H1 (cell line): Measurements from ENCODE around the gene GAK. TPM values are rescaled to one million over a fixed set of nuclear protein-coding genes. Genes with fewer than 3 reads are reported as not detected.

Experiments
- CTCF ChIA-PET: fragments of 300-600 bp; sonication (Branson Sonifier 250); formaldehyde crosslinking; loops from one replicate; lab custom pipeline; 2021; ENCODE audit not compliant: partially characterized antibody; lab: Charles Lee
- POLR2A ChIA-PET: fragments of 300-600 bp; sonication (Branson Sonifier 250); formaldehyde crosslinking; loops from one replicate; lab custom pipeline; 2021; ENCODE audit warnings: inconsistent platforms; ENCODE audit not compliant: partially characterized antibody; lab: Charles Lee
- DNase-seq, 2 experiments: peaks; one replicate each; pipeline versions ENCODE4 v3.0.0 to v3.0.0-alpha.2; 2010 to 2022; ENCODE audit warnings: low spot score in 2 of 2, low read depth in 1 of 2, mixed read lengths in 1 of 2
- FAIRE-seq: peaks from 2 replicates; lab custom pipeline; 2011; peaks lifted over from hg19 to GRCh38; lab: Jason Lieb, UNC
- H2AFZ ChIP-seq: 2 replicates; pipeline ENCODE4 v1.8.1; 2012; ENCODE audit warnings: low read length, inconsistent platforms
- H2AK5ac ChIP-seq: 2 replicates; pipeline ENCODE4 v1.6.1; 2013; ENCODE audit warnings: low read depth, low read length
- H2BK120ac ChIP-seq: replicated peaks from 2 replicates; pipeline ENCODE3; 2013; ENCODE audit warnings: low read depth, low read length, inconsistent platforms
- H2BK12ac ChIP-seq: 2 replicates; pipeline ENCODE4 v1.6.1; 2013; ENCODE audit warnings: low read depth, low read length
- H2BK15ac ChIP-seq: 2 replicates; pipeline ENCODE4 v1.6.1; 2013; ENCODE audit warnings: low read length
- H2BK20ac ChIP-seq: 2 replicates; pipeline ENCODE4 v1.6.1; 2013; ENCODE audit warnings: low read length
- H2BK5ac ChIP-seq: 2 replicates; pipeline ENCODE4 v1.6.1; 2013; ENCODE audit warnings: low read depth, low read length
- H3K14ac ChIP-seq: 2 replicates; pipeline ENCODE4 v1.6.1; 2013; ENCODE audit warnings: inconsistent platforms; ENCODE audit not compliant: insufficient read length
- H3K18ac ChIP-seq: 2 replicates; pipeline ENCODE4 v1.6.1; 2013; ENCODE audit warnings: low read length; ENCODE audit errors: extremely low read depth
- H3K23ac ChIP-seq: 2 replicates; pipeline ENCODE4 v1.6.1; 2013; ENCODE audit warnings: inconsistent platforms; ENCODE audit not compliant: insufficient read length
- H3K23me2 ChIP-seq: 2 replicates; pipeline ENCODE4 v1.6.1; 2013; ENCODE audit warnings: low read depth, low read length
- H3K27ac ChIP-seq: 2 replicates; pipeline ENCODE4 v1.6.1; 2011; ENCODE audit warnings: low read depth, low read length, inconsistent platforms
- H3K27me3 ChIP-seq, 4 experiments: replicated peaks in 1 of 4; 1 replicate in 1 of 4; 2 replicates in 3 of 4; pipeline versions ENCODE4 v1.6.1 to v1.8.1; 2011 to 2013; ENCODE audit warnings: low read length in 3 of 4, mild to moderate bottlenecking in 3 of 4, inconsistent platforms in 2 of 4, mixed read lengths in 2 of 4, moderate library complexity in 1 of 4; ENCODE audit not compliant: control insufficient read depth in 3 of 4, insufficient read depth in 3 of 4; ENCODE audit errors: extremely low read depth in 1 of 4
- H3K36me3 ChIP-seq, 4 experiments: 2 replicates each; pipeline versions ENCODE4 v1.6.1 to v1.8.1; 2011 to 2013; ENCODE audit warnings: mild to moderate bottlenecking in 4 of 4, low read length in 3 of 4, moderate library complexity in 2 of 4, control low read depth in 1 of 4, inconsistent platforms in 1 of 4; ENCODE audit not compliant: insufficient read depth in 4 of 4, control insufficient read depth in 2 of 4
- H3K4ac ChIP-seq: replicated peaks from 2 replicates; pipeline ENCODE3; 2013; ENCODE audit warnings: low read length, low read depth, mixed read lengths, inconsistent platforms; ENCODE audit not compliant: insufficient read length
- H3K4me1 ChIP-seq, 4 experiments: replicated peaks in 1 of 4; 1 replicate in 1 of 4; 2 replicates in 3 of 4; pipeline versions ENCODE4 v1.6.1 to v1.8.1; 2011 to 2013; ENCODE audit warnings: low read length in 3 of 4, inconsistent platforms in 2 of 4, mixed read lengths in 1 of 4; ENCODE audit not compliant: insufficient read depth in 4 of 4, control insufficient read depth in 3 of 4
- H3K4me2 ChIP-seq, 2 experiments: 2 replicates each; pipeline versions ENCODE4 v1.6.1 to v1.8.1; 2011 to 2013; ENCODE audit warnings: low read depth in 2 of 2, low read length in 2 of 2, control low read depth in 1 of 2, inconsistent platforms in 1 of 2, mild to moderate bottlenecking in 1 of 2; ENCODE audit not compliant: insufficient read depth in 1 of 2
- H3K4me3 ChIP-seq, 4 experiments: fragments of 200-600, 300-600 bp in 1 of 4; sonication (generic), shearing (Covaris generic), sonication (Bioruptor Twin) in 1 of 4; 2 replicates each; pipeline versions ENCODE4 v1.5.1 to v1.8.1; 2011 to 2016; ENCODE audit warnings: low read length in 4 of 4, low read depth in 3 of 4, control low read depth in 2 of 4, inconsistent platforms in 2 of 4, mild to moderate bottlenecking in 2 of 4, mixed read lengths in 1 of 4, moderate library complexity in 1 of 4; ENCODE audit not compliant: insufficient read depth in 2 of 4; ENCODE audit errors: extremely low read depth in 1 of 4
- H3K56ac ChIP-seq: replicated peaks from 2 replicates; pipeline ENCODE3; 2013; ENCODE audit warnings: low read depth, mild to moderate bottlenecking, mixed read lengths, low read length, inconsistent platforms; ENCODE audit not compliant: insufficient read length
- H3K79me1 ChIP-seq: 2 replicates; pipeline ENCODE4 v1.6.1; 2013; ENCODE audit warnings: low read depth, low read length, control low read depth
- H3K79me2 ChIP-seq, 2 experiments: 2 replicates each; pipeline versions ENCODE4 v1.6.1 to v1.8.1; 2012 to 2013; ENCODE audit warnings: low read length in 2 of 2, mild to moderate bottlenecking in 2 of 2, inconsistent platforms in 1 of 2; ENCODE audit not compliant: insufficient read depth in 2 of 2, control insufficient read depth in 1 of 2
- H3K9ac ChIP-seq, 4 experiments: replicated peaks in 1 of 4; 1 replicate in 1 of 4; 2 replicates in 3 of 4; pipeline versions ENCODE4 v1.6.1 to v1.8.1; 2011 to 2013; ENCODE audit warnings: low read depth in 3 of 4, low read length in 3 of 4, control low read depth in 2 of 4, mild to moderate bottlenecking in 2 of 4, moderate library complexity in 2 of 4, inconsistent platforms in 1 of 4; ENCODE audit errors: extremely low read depth in 1 of 4
- H3K9me3 ChIP-seq, 2 experiments: 2 replicates each; pipeline versions ENCODE4 v1.6.1 to v1.8.1; 2012 to 2013; ENCODE audit warnings: mild to moderate bottlenecking in 2 of 2, moderate library complexity in 2 of 2, control low read depth in 1 of 2, inconsistent platforms in 1 of 2, low read depth in 1 of 2, low read length in 1 of 2, mixed read lengths in 1 of 2; ENCODE audit not compliant: insufficient read depth in 2 of 2
- H4K20me1 ChIP-seq, 2 experiments: replicated peaks in 1 of 2; 2 replicates each; pipeline versions ENCODE3 to v1.8.1; 2011 to 2013; ENCODE audit warnings: inconsistent platforms in 2 of 2, low read length in 2 of 2, mild to moderate bottlenecking in 1 of 2; ENCODE audit not compliant: insufficient read depth in 2 of 2, control insufficient read depth in 1 of 2
- H4K5ac ChIP-seq: 2 replicates; pipeline ENCODE4 v1.6.1; 2013; ENCODE audit warnings: low read length, low read depth, mixed read lengths, inconsistent platforms; ENCODE audit not compliant: insufficient read length
- H4K8ac ChIP-seq: 2 replicates; pipeline ENCODE4 v1.8.0; 2013; ENCODE audit warnings: mild to moderate bottlenecking, moderate library complexity, low read length, inconsistent platforms; ENCODE audit not compliant: insufficient read depth; ENCODE audit errors: extremely low read depth
- H4K91ac ChIP-seq: replicated peaks from 2 replicates; pipeline ENCODE3; 2013; ENCODE audit warnings: low read length, mixed read lengths, inconsistent platforms; ENCODE audit not compliant: insufficient read length
- CBX5 ChIP-seq: fragments of 300-800, 300-1000 bp; sonication (generic); IDR thresholded peaks from 2 replicates; pipeline ENCODE4 v1.7.1; 2016; ENCODE audit warnings: antibody characterized with exemption, low read length, low read depth
- GTF2F1 ChIP-seq: IDR thresholded peaks from 2 replicates; pipeline ENCODE4 v1.6.1; 2012; ENCODE audit warnings: low read depth, low read length, improper control_type of control experiment, borderline replicate concordance
- HDAC6 ChIP-seq: IDR thresholded peaks from one replicate; pipeline ENCODE4 v1.7.1; 2012; ENCODE audit warnings: low read depth, mild to moderate bottlenecking, inconsistent platforms, low read length, moderate library complexity
- WGBS, 2 experiments: shearing (Covaris generic) in 1 of 2; methylation state at CpG; one replicate each; pipeline versions ENCODE4 v1.1.6 to v1.1.7; 2013 to 2015; ENCODE audit warnings: low lambda C conversion rate in 2 of 2, mixed read lengths in 2 of 2, inconsistent platforms in 1 of 2, low coverage in 1 of 2, missing lambda C conversion rate in 1 of 2; ENCODE audit not compliant: insufficient replicate concordance in 2 of 2, insufficient coverage in 1 of 2, insufficient read length in 1 of 2; ENCODE audit errors: extremely low coverage in 1 of 2, missing lambda C conversion rate in 1 of 2; 5-methylcytosine and 5-hydroxymethylcytosine counted together
- polyA plus RNA-seq, 7 experiments: library from polyadenylated mRNA; depleted of rRNA in 3 of 7; stranded (reverse) in 5 of 7; unstranded in 2 of 7; fragments of >200 nt in 5 of 7; fragments of 200-250 nt in 2 of 7; gene quantifications; 1 replicate in 5 of 7; 2 replicates in 1 of 7; 4 replicates in 1 of 7; pipeline versions ENCODE4 v1.2.1 to v1.2.3, GENCODE V29; 2011 to 2013; ENCODE audit warnings: missing spikeins in 2 of 7, mixed read lengths in 2 of 7
- total RNA-seq: library from RNA; stranded (reverse); fragmentation: NEBNext Ultra II Directional; extraction: Animal tissue kit (Norgen Biotek cat#: 25700); gene quantifications from 2 replicates; pipeline ENCODE4 v1.2.1, GENCODE V29; 2021

Gene GAK
- total and polyA plus RNA-seq, 2 of the 8 experiments (the other 6 are each of a cell fraction or from before 2014, with no cell fraction given), result 31.5 to 70.8 TPM

GRCh38 chr4:866068-866760 is 65.9 kb downstream of the GAK start:
- peaks cover 0 to 8% of the 10 kb centered on the region in 2 experiments; a peak in 1 of 4 replicates for H3K9me3 ChIP-seq
- no peaks in the 10 kb centered on the region for H3K79me2 ChIP-seq
- H2BK15ac ChIP-seq, result no peak overlapping the region
- no peak overlapping the region for H3K4me3 ChIP-seq
- TF ChIP-seq HDAC6, result no peak
- no peak for TF ChIP-seq CBX5
- no peak for TF ChIP-seq GTF2F1
- H3K23ac ChIP-seq, result no peak overlapping the region
- DNase-seq, result no peak
- WGBS, 2 experiments, result 91% methylated on average over 24 of the region's 24 CpGs; no CpG with 5 or more reads in 1 of the 2 experiments
- no peaks in the 10 kb centered on the region for H3K4me1 ChIP-seq
- no peak overlapping the region for H2BK12ac ChIP-seq
- no peak overlapping the region for H3K27ac ChIP-seq
- H3K14ac ChIP-seq, result no peak overlapping the region
- H2AFZ ChIP-seq, result no peak overlapping the region
- no peak overlapping the region for H4K5ac ChIP-seq
- H3K4me2 ChIP-seq, result no peak overlapping the region
- H2AK5ac ChIP-seq, result no peak overlapping the region
- H4K20me1 ChIP-seq, result peaks cover 0 to 18% of the 10 kb centered on the region in 2 experiments
- no peak overlapping the region for H3K18ac ChIP-seq
- H3K27me3 ChIP-seq, result no peaks in the 10 kb centered on the region
- H3K23me2 ChIP-seq, result peaks cover 3% of the 10 kb centered on the region; the same call in 1 of the 2 replicates
- no peak overlapping the region; the same call in 1 of the 2 replicates for H2BK5ac ChIP-seq
- H3K79me1 ChIP-seq, result peaks cover 3% of the 10 kb centered on the region
- ChIA-PET CTCF (interaction anchor here (1.1 to 2.3 kb wide), 5 partner anchors 11 to 124 kb away, joined by 3 to 10 read pairs (median 7); no protein-coding TSS in a partner anchor), POLR2A (interaction anchor here (0.9 to 1.1 kb wide), 2 partner anchors 17 to 21 kb away, joined by 3 read pairs; no protein-coding TSS in a partner anchor)
- H4K8ac ChIP-seq, result peak overlapping the region; percentile 68; the same call in 1 of the 2 replicates
- no peak overlapping the region for H2BK120ac ChIP-seq
- H3K9ac ChIP-seq, result no peak overlapping the region
- H3K36me3 ChIP-seq, result peaks cover 2 to 33% (median 23%) of the 10 kb centered on the region in 4 experiments; a peak in 7 of 8 replicates
- FAIRE-seq, result no peak
- no peak overlapping the region for H3K56ac ChIP-seq
- no peak overlapping the region for H4K91ac ChIP-seq
- H2BK20ac ChIP-seq, result no peak overlapping the region
- no peak overlapping the region for H3K4ac ChIP-seq
